Measurements from ENCODE around the gene GPR21.

GRCh38 chr9:123053046-123053445 lies 19.6 kb downstream of the GPR21 start:
- TF ChIP-seq CTCF (IDR thresholded peaks at IDR 0.05) (no peak), CDX4 (CRISPR knock-in tag; IDR thresholded peaks at IDR 0.05; ENCODE audit: borderline replicate concordance) (no peak), AFF4 (CRISPR knock-in tag; IDR thresholded peaks at IDR 0.05; ENCODE audit: borderline replicate concordance) (no peak), MAX (CRISPR knock-in tag; IDR thresholded peaks at IDR 0.05) (no peak), USF1 (CRISPR knock-in tag; IDR thresholded peaks at IDR 0.05) (no peak), ETV6 (CRISPR knock-in tag; IDR thresholded peaks at IDR 0.05) (no peak), NFYB (CRISPR knock-in tag; conservative IDR thresholded peaks at IDR 0.05; ENCODE audit: low read depth) (no peak), GABPB1 (CRISPR knock-in tag; IDR thresholded peaks at IDR 0.05) (no peak), ATF6 (CRISPR knock-in tag; IDR thresholded peaks at IDR 0.05) (no peak), USF2 (CRISPR knock-in tag; IDR thresholded peaks at IDR 0.05) (no peak), ZNF138 (CRISPR knock-in tag; conservative IDR thresholded peaks at IDR 0.05) (no peak), MLX (CRISPR knock-in tag; IDR thresholded peaks at IDR 0.05) (no peak), GTF2I (CRISPR knock-in tag; conservative IDR thresholded peaks at IDR 0.05) (no peak)

Measured in WTC11 (cell line).